CD4-positive, alpha-beta T cell (primary cell): ENCODE results near the gene IGDCC3. TPM values are rescaled to one million over a fixed set of nuclear protein-coding genes. Genes with fewer than 3 reads are reported as not detected.

ENCODE experiments used
- ATAC-seq: fragments of 200-7000 bp; cut with Tn5 transposase; one replicate; pipeline ENCODE4 v1.10.0; 2022; ENCODE audit warnings: mild to moderate bottlenecking; ENCODE audit not compliant: poor library complexity
- CTCF ChIA-PET: fragments of 350-600 bp; sonication (Branson Sonifier 250); formaldehyde crosslinking; loops from one replicate; lab custom pipeline; 2021; ENCODE audit warnings: antibody characterized with exemption, inconsistent platforms; lab: Charles Lee
- POLR2A ChIA-PET: fragments of 350-600 bp; sonication (Branson Sonifier 250); formaldehyde crosslinking; loops from one replicate; lab custom pipeline; 2021; ENCODE audit warnings: antibody characterized with exemption, inconsistent platforms; lab: Charles Lee
- DNase-seq, 14 experiments: peaks; one replicate each; pipeline ENCODE4 v3.0.0-alpha.2; 2013 to 2020; ENCODE audit warnings: mixed read lengths in 2 of 14
- H3K27ac ChIP-seq, 2 donors: one replicate each; pipeline versions ENCODE4 v1.5.1 to v1.7.0; 2013; ENCODE audit warnings: low read length in 2 of 2, low read depth in 1 of 2, mild to moderate bottlenecking in 1 of 2
- H3K27me3 ChIP-seq, 2 experiments: 1 replicate in 1 of 2; 2 replicates in 1 of 2; pipeline versions ENCODE4 v1.6.1 to v1.7.0; 2013; ENCODE audit warnings: low read length in 2 of 2, control low read depth in 1 of 2, mild to moderate bottlenecking in 1 of 2, moderate library complexity in 1 of 2; ENCODE audit not compliant: insufficient read depth in 2 of 2, control insufficient read depth in 1 of 2
- H3K36me3 ChIP-seq: one replicate; pipeline ENCODE4 v1.6.1; 2013; ENCODE audit warnings: low read length, control low read depth; ENCODE audit not compliant: insufficient read depth
- H3K4me1 ChIP-seq: one replicate; pipeline ENCODE4 v1.6.1; 2013; ENCODE audit warnings: low read length, control low read depth; ENCODE audit not compliant: insufficient read depth
- H3K4me3 ChIP-seq: one replicate; pipeline ENCODE4 v1.5.1; 2013; ENCODE audit warnings: mild to moderate bottlenecking, low read length, moderate library complexity
- H3K9me3 ChIP-seq, 2 experiments: 1 replicate in 1 of 2; 2 replicates in 1 of 2; pipeline versions ENCODE4 v1.6.1 to v1.7.0; 2013; ENCODE audit warnings: low read length in 2 of 2, mild to moderate bottlenecking in 2 of 2, control low read depth in 1 of 2, moderate library complexity in 1 of 2; ENCODE audit not compliant: control insufficient read depth in 1 of 2, insufficient read depth in 1 of 2
- H3K27ac Mint-ChIP-seq: one replicate; pipeline ENCODE4 v1.8.0; 2020; ENCODE audit warnings: mixed read lengths
- H3K27me3 Mint-ChIP-seq: one replicate; pipeline ENCODE4 v1.8.0; 2021; ENCODE audit warnings: mixed read lengths
- H3K36me3 Mint-ChIP-seq: one replicate; pipeline ENCODE4 v1.8.0; 2021; ENCODE audit warnings: low read depth, mixed read lengths
- H3K4me1 Mint-ChIP-seq: one replicate; pipeline ENCODE4 v1.8.0; 2021; ENCODE audit warnings: low read depth, mixed read lengths
- H3K4me3 Mint-ChIP-seq: one replicate; pipeline ENCODE4 v1.8.0; 2020; ENCODE audit warnings: mild to moderate bottlenecking, mixed read lengths
- H3K9me3 Mint-ChIP-seq: one replicate; pipeline ENCODE4 v1.8.0; 2020; ENCODE audit warnings: mixed read lengths
- intact Hi-C, 2 experiments: fragments of 100-400 bp; cut with DNase I in 1 of 2; cut with micrococcal nuclease in 1 of 2; formaldehyde crosslinking; loops; one replicate each; pipeline versions ENCODE4 v1.15.1 to v1.9.0; 2023 to 2025; cut with DNase I, micrococcal nuclease
- total RNA-seq, 174 experiments: library from RNA in 2 of 174; stranded (reverse) in 2 of 174; gene quantifications; one replicate each; pipeline ENCODE4 v1.2.3 and lab custom pipeline; 2021 to 2026
- TF ChIP-seq, protein P1 (sequence below): fragments of 200-600 bp; IDR thresholded peaks from one replicate; pipeline ENCODE4 v1.8.0; 2022; ENCODE audit warnings: antibody characterized with exemption, mild to moderate bottlenecking

IGDCC3 gene
- total RNA-seq, 2 experiments from 2014 or later, result not detected

DNA sequence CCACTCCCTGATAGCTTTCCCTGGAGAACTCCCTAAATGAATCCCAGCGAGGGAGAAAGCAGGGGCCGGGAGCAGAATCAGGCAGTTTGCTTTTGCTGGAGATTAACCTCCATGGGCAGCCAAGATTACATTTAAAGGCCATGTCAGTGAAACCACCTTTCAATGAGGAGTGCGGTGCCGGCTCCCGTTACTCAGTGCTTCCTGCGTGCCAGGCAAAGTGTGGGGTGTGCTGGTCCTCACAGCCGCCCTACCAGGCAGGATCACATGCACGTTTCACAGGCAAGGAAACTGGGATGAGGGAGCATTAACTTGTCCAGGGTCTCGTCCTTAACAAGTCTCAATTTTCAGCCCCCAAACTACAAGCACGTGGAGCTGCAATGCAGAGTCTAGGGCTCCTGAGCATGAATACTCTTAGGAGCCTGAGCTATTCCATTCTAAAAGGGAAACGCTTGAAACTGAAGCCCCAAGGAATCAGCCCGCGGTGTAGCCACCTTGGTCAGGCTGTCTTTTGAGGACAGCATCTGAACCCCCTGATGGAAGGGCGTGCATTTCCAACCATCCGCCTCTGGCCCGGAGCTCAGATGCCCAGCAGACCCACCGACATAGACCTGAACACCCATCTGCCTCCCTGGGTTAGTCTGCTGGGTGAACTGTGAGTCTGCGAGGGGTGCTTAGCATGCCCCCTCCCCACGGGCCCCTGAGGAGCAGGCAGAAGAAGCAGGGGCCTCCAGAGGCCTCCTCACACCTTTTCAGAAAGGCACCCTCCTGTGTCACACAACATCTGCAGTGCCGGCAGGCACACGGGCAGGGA lies 5.6 kb downstream of the IGDCC3 start:
- Histone ChIP-seq H3K36me3 (no peaks in the 10 kb centered on the region), H3K4me1 (peaks cover 7% of the 10 kb centered on the region), H3K27ac (no peak overlapping the region), H3K4me3 (no peak overlapping the region), H3K9me3 (peaks cover 0 to 5% of the 10 kb centered on the region in 2 experiments), H3K27me3 (peaks cover 27 to 44% of the 10 kb centered on the region in 2 experiments)
- peaks cover 59% of the 10 kb centered on the region for H3K27me3 Mint-ChIP-seq
- POLR2A ChIA-PET, result no interaction called here
- intact Hi-C loops, result loop anchor here in 1 of 2 experiments (5.0 kb wide), 1 partner anchor 40 kb away; no protein-coding TSS in a partner anchor
- TF ChIP-seq, protein P1, sequence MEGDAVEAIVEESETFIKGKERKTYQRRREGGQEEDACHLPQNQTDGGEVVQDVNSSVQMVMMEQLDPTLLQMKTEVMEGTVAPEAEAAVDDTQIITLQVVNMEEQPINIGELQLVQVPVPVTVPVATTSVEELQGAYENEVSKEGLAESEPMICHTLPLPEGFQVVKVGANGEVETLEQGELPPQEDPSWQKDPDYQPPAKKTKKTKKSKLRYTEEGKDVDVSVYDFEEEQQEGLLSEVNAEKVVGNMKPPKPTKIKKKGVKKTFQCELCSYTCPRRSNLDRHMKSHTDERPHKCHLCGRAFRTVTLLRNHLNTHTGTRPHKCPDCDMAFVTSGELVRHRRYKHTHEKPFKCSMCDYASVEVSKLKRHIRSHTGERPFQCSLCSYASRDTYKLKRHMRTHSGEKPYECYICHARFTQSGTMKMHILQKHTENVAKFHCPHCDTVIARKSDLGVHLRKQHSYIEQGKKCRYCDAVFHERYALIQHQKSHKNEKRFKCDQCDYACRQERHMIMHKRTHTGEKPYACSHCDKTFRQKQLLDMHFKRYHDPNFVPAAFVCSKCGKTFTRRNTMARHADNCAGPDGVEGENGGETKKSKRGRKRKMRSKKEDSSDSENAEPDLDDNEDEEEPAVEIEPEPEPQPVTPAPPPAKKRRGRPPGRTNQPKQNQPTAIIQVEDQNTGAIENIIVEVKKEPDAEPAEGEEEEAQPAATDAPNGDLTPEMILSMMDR, result no peak
- DNase-seq, result peak in 1 of 14 experiments; percentile 1
- H3K4me3 Mint-ChIP-seq, result no peak overlapping the region
- H3K4me1 Mint-ChIP-seq, result peaks cover 16% of the 10 kb centered on the region
- CTCF ChIA-PET, result no interaction called here
- H3K27ac Mint-ChIP-seq, result no peak overlapping the region
- no peaks in the 10 kb centered on the region for H3K36me3 Mint-ChIP-seq
- no peak for ATAC-seq
- H3K9me3 Mint-ChIP-seq, result no peaks in the 10 kb centered on the region

DNA sequence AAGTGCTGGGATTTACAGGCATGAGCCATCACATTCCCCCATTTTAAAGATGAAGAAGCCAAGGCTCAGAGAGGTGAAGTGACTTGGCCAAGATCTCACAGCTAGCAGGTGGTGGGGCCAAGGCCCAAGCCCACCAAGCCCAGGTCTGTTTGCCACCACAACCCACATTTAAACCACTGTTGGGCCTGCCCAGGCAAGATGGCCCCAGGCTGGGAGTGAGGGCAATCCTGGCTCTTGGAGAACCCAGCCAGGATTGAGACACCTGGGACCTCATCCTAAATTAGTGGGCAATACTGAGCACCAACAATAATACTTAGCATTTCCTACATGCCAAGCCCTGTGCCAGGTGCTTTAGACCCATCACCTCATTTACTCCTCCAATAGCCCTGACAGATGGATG lies 6.9 kb downstream of the IGDCC3 start:
- H3K27ac ChIP-seq, result no peak overlapping the region
- ATAC-seq, result no peak
- Mint-ChIP-seq H3K27ac (no peak overlapping the region), H3K27me3 (peaks cover 46% of the 10 kb centered on the region), H3K9me3 (no peaks in the 10 kb centered on the region), H3K36me3 (no peaks in the 10 kb centered on the region), H3K4me3 (no peak overlapping the region), H3K4me1 (peaks cover 5% of the 10 kb centered on the region)
- H3K4me3 ChIP-seq, result no peak overlapping the region
- peaks cover 15 to 34% of the 10 kb centered on the region in 2 experiments for H3K27me3 ChIP-seq
- ChIA-PET CTCF (interaction anchor here (1.1 kb wide), 1 partner anchor 14 kb away, joined by 3 read pairs; no protein-coding TSS in a partner anchor), POLR2A (no interaction called here)
- no peak for DNase-seq
- H3K4me1 ChIP-seq, result no peaks in the 10 kb centered on the region
- TF ChIP-seq, protein P1, result no peak
- no peaks in the 10 kb centered on the region for H3K9me3 ChIP-seq
- H3K36me3 ChIP-seq, result no peaks in the 10 kb centered on the region
- intact Hi-C loops, result loop anchor here in 1 of 2 experiments (5.0 kb wide), 1 partner anchor 39 kb away; no protein-coding TSS in a partner anchor

DNA sequence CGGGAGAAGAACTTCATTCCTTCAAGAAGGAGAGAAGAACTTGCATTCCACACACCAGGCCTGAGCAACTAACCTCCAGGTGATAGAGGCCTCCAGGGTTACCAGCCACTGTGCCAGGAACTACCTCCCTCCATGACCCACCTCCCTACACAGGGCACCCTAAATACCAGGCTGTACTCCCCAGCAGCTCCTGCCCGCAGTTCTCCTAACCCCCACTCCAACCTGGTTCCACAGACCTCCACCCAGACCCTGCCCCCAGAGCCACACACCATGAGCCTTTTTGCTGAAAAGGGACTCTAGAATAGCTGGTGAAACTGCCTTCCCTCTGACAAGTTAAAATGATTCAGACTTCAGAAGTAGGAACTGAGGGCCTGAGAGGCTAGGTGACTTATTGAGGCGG lies 8.2 kb downstream of the IGDCC3 start:
- CTCF ChIA-PET, result interaction anchor here (1.4 kb wide), 1 partner anchor 15 kb away, joined by 4 read pairs; no protein-coding TSS in a partner anchor
- H3K27me3 Mint-ChIP-seq, result peaks cover 33% of the 10 kb centered on the region
- POLR2A ChIA-PET, result no interaction called here

More for the DNA sequence above, 8.2 kb downstream of the IGDCC3 start:
- Histone ChIP-seq H3K9me3 (no peaks in the 10 kb centered on the region), H3K36me3 (no peaks in the 10 kb centered on the region), H3K27ac (no peak overlapping the region), H3K27me3 (peaks cover 4 to 22% of the 10 kb centered on the region in 2 experiments), H3K4me1 (no peaks in the 10 kb centered on the region), H3K4me3 (no peak overlapping the region)
- H3K27ac Mint-ChIP-seq, result no peak overlapping the region
- ATAC-seq, result no peak
- no peaks in the 10 kb centered on the region for H3K4me1 Mint-ChIP-seq
- no peaks in the 10 kb centered on the region for H3K9me3 Mint-ChIP-seq
- intact Hi-C loops, result loop anchor here in 1 of 2 experiments (5.0 kb wide), 1 partner anchor 37 kb away; no protein-coding TSS in a partner anchor
- no peaks in the 10 kb centered on the region for H3K36me3 Mint-ChIP-seq
- no peak for DNase-seq
- no peak overlapping the region for H3K4me3 Mint-ChIP-seq
- TF ChIP-seq, protein P1, result no peak
